HepG2 (cell line): Measurements from ENCODE around the gene TADA2A. TPM values are rescaled to one million over a fixed set of nuclear protein-coding genes. Genes with fewer than 3 reads are reported as not detected.

ENCODE experiments used
- ATAC-seq: fragments of 200-7000 bp; cut with Tn5 transposase; 3 replicates; pipeline ENCODE4 v1.9.1; 2020; ENCODE audit warnings: mild to moderate bottlenecking, moderate library complexity
- BruUV-seq: library from RNA; stranded (reverse); fragments of 400-500 nt; replicated peaks from 2 replicates; lab custom pipeline; 2021; lab: Mats Ljungman, UMichigan
- CTCF ChIA-PET: fragments of 300-600 bp; formaldehyde crosslinking; extraction: SDS; loops from one replicate; lab custom pipeline; 2021; ENCODE audit warnings: low total read pairs, inconsistent platforms, low intra/inter-chr PET ratio; lab: Yijun Ruan, JAX
- POLR2A ChIA-PET: fragments of 350-600 bp; sonication (Branson Sonifier 250); formaldehyde crosslinking; loops from one replicate; lab custom pipeline; 2020; ENCODE audit warnings: antibody characterized with exemption, inconsistent platforms; lab: Yijun Ruan, JAX
- DNase-seq: peaks from one replicate; pipeline ENCODE4 v3.0.0-alpha.2; 2015; ENCODE audit warnings: low spot score
- FAIRE-seq: peaks from 3 replicates; lab custom pipeline; 2011; peaks lifted over from hg19 to GRCh38; lab: Jason Lieb, UNC
- H2AFZ ChIP-seq: one replicate; pipeline ENCODE4 v1.6.1; 2011; ENCODE audit warnings: low read length, inconsistent platforms
- H3K27ac ChIP-seq: fragments of 300-600 bp; 3 replicates; pipeline ENCODE4 v1.8.0; 2011; ENCODE audit warnings: mixed run types, mild to moderate bottlenecking, mixed read lengths, low read length, inconsistent platforms; ENCODE audit not compliant: insufficient read depth; ENCODE audit errors: extremely low read length
- H3K27me3 ChIP-seq, 2 experiments: fragments of 200-600 bp in 1 of 2; 2 replicates in 1 of 2; 3 replicates in 1 of 2; pipeline versions ENCODE4 v1.6.0 to v1.8.0; 2011; ENCODE audit warnings: low read length in 2 of 2, mild to moderate bottlenecking in 2 of 2, moderate library complexity in 2 of 2, inconsistent platforms in 1 of 2; ENCODE audit not compliant: insufficient read depth in 2 of 2, control insufficient read depth in 1 of 2
- H3K36me3 ChIP-seq, 2 experiments: fragments of 200-600 bp in 1 of 2; replicated peaks in 1 of 2; 2 replicates in 1 of 2; 3 replicates in 1 of 2; pipeline versions ENCODE4 v1.5.1 to v1.8.0; 2011; ENCODE audit warnings: low read length in 2 of 2, inconsistent platforms in 1 of 2; ENCODE audit not compliant: insufficient read depth in 2 of 2, control insufficient read depth in 1 of 2
- H3K4me1 ChIP-seq: 2 replicates; pipeline ENCODE4 v1.5.1; 2012; ENCODE audit warnings: low read length, inconsistent platforms; ENCODE audit not compliant: insufficient read depth
- H3K4me2 ChIP-seq: 2 replicates; pipeline ENCODE4 v1.6.0; 2011; ENCODE audit warnings: low read depth, low read length, inconsistent platforms
- H3K4me3 ChIP-seq, 3 experiments: fragments of 200-600 bp in 1 of 3; sonication (generic), shearing (Covaris generic) in 1 of 3; replicated peaks in 1 of 3; 2 replicates each; pipeline ENCODE4 v1.5.1; 2011 to 2016; ENCODE audit warnings: low read length in 3 of 3, inconsistent platforms in 2 of 3, low read depth in 2 of 3, mild to moderate bottlenecking in 2 of 3, control low read depth in 1 of 3, mixed read lengths in 1 of 3; ENCODE audit not compliant: insufficient read depth in 1 of 3
- H3K79me2 ChIP-seq: one replicate; pipeline ENCODE4 v1.6.1; 2011; ENCODE audit warnings: low read length, inconsistent platforms; ENCODE audit not compliant: insufficient read depth
- H3K9ac ChIP-seq: 2 replicates; pipeline ENCODE4 v1.6.0; 2011; ENCODE audit warnings: mild to moderate bottlenecking, low read depth, low read length, inconsistent platforms; ENCODE audit not compliant: insufficient read depth
- H3K9me3 ChIP-seq: 2 replicates; pipeline ENCODE4 v1.5.1; 2012; ENCODE audit warnings: mild to moderate bottlenecking, low read length
- H4K20me1 ChIP-seq: 2 replicates; pipeline ENCODE4 v1.6.0; 2011; ENCODE audit warnings: inconsistent platforms, mild to moderate bottlenecking, low read length, moderate library complexity; ENCODE audit not compliant: insufficient read depth
- BCL6 ChIP-seq: IDR thresholded peaks from 2 replicates; pipeline ENCODE4 v1.6.1; 2016; ENCODE audit warnings: missing genetic modification reagents, missing compliant biosample characterization
- ETV6 ChIP-seq: sonication (generic); formaldehyde crosslinking; conservative IDR thresholded peaks from 2 replicates; pipeline ENCODE4 v1.4.0; 2020; ENCODE audit warnings: missing genetic modification reagents
- FOXA3 ChIP-seq: IDR thresholded peaks from 2 replicates; pipeline ENCODE4 v1.6.1; 2016; ENCODE audit warnings: missing genetic modification reagents, missing compliant biosample characterization
- MED1 ChIP-seq: sonication (generic); formaldehyde crosslinking; IDR thresholded peaks from 2 replicates; pipeline ENCODE4 v1.4.0; 2020; ENCODE audit warnings: missing genetic modification reagents
- NFKBIZ ChIP-seq: IDR thresholded peaks from 2 replicates; pipeline ENCODE4 v1.6.1; 2018; ENCODE audit warnings: missing genetic modification reagents, missing compliant biosample characterization
- NR2F6 ChIP-seq, 2 experiments: IDR thresholded peaks; 2 replicates each; pipeline ENCODE4 v1.6.1; 2016; ENCODE audit warnings: antibody characterized with exemption in 1 of 2, mild to moderate bottlenecking in 1 of 2
- TEAD3 ChIP-seq: optimal IDR thresholded peaks from 2 replicates; pipeline ENCODE3; 2016; ENCODE audit warnings: borderline replicate concordance
- TRIM24 ChIP-seq: sonication (generic); formaldehyde crosslinking; IDR thresholded peaks from 2 replicates; pipeline ENCODE4 v1.8.0; 2022; ENCODE audit warnings: mild to moderate bottlenecking, missing genetic modification reagents
- XBP1 ChIP-seq: sonication (generic); formaldehyde crosslinking; IDR thresholded peaks from 2 replicates; pipeline ENCODE4 v1.5.0; 2020; ENCODE audit warnings: missing genetic modification reagents
- ZFY ChIP-seq: sonication (generic); formaldehyde crosslinking; IDR thresholded peaks from 2 replicates; pipeline ENCODE4 v1.4.0; 2020; ENCODE audit warnings: missing genetic modification reagents
- ZMAT3 ChIP-seq: sonication (generic); formaldehyde crosslinking; conservative IDR thresholded peaks from 2 replicates; pipeline ENCODE4 v1.7.0; 2021; ENCODE audit warnings: missing genetic modification reagents
- ZNF3 ChIP-seq: IDR thresholded peaks from 2 replicates; pipeline ENCODE4 v1.7.0; 2017; ENCODE audit warnings: inconsistent platforms
- ZNF441 ChIP-seq: sonication (generic); formaldehyde crosslinking; IDR thresholded peaks from 2 replicates; pipeline ENCODE4 v1.7.0; 2021; ENCODE audit warnings: missing genetic modification reagents, borderline replicate concordance
- ZNF761 ChIP-seq: sonication (generic); formaldehyde crosslinking; conservative IDR thresholded peaks from 2 replicates; pipeline ENCODE4 v1.4.0; 2020; ENCODE audit warnings: mild to moderate bottlenecking, missing genetic modification reagents
- ZNF780A ChIP-seq: sonication (generic); formaldehyde crosslinking; IDR thresholded peaks from 2 replicates; pipeline ENCODE4 v1.8.0; 2022; ENCODE audit warnings: mild to moderate bottlenecking, missing genetic modification reagents, moderate library complexity
- WGBS: methylation state at CpG from one replicate; pipeline ENCODE4 v1.1.6; 2017; ENCODE audit warnings: low lambda C conversion rate; 5-methylcytosine and 5-hydroxymethylcytosine counted together
- in situ Hi-C: cut with HindIII; loops from 2 replicates; pipeline ENCODE4 v1.10.0; 2017; ENCODE audit warnings: low pct_unique_long_range_greater_than_20kb; ENCODE audit not compliant: extremely low pct_ligation_motif_present
- intact Hi-C: fragments of 100-400 bp; cut with micrococcal nuclease; formaldehyde crosslinking; loops from one replicate; pipeline ENCODE4 v1.10.0; 2022; ENCODE audit not compliant: unreplicated experiment
- polyA plus RNA-seq, 8 experiments: library from polyadenylated mRNA; depleted of rRNA in 3 of 8; stranded (reverse) in 7 of 8; unstranded in 1 of 8; fragments of >200 nt; fragmentation: Illumina TruSeq in 4 of 8; extraction: Trizol in 4 of 8; gene quantifications; 2 replicates each; pipeline versions ENCODE4 v1.2.1 to v1.2.3, GENCODE V29; 2011 to 2016; ENCODE audit warnings: low read depth in 4 of 8, missing spikeins in 1 of 8, mixed read lengths in 1 of 8; ENCODE audit not compliant: insufficient read depth in 1 of 8
- total RNA-seq, 5 experiments: library from RNA; depleted of rRNA; stranded (reverse); fragments of >200 nt; fragmentation: Illumina TruSeq; extraction: Trizol; gene quantifications; 2 replicates each; pipeline ENCODE4 v1.2.3, GENCODE V29; 2016; ENCODE audit warnings: low read depth in 1 of 5
- TF ChIP-seq, protein P1 (sequence below): sonication (generic); formaldehyde crosslinking; IDR thresholded peaks from 2 replicates; pipeline ENCODE4 v1.4.0; 2020; ENCODE audit warnings: missing genetic modification reagents
- TF ChIP-seq, protein P2 (sequence below): sonication (generic); formaldehyde crosslinking; IDR thresholded peaks from 2 replicates; pipeline ENCODE4 v1.8.1; 2023; ENCODE audit warnings: mild to moderate bottlenecking, moderate library complexity, missing genetic modification reagents
- TF ChIP-seq, protein P3 (sequence below): sonication (generic); formaldehyde crosslinking; IDR thresholded peaks from 2 replicates; pipeline ENCODE4 v1.4.0; 2020; ENCODE audit warnings: missing genetic modification reagents
- TF ChIP-seq, protein P4 (sequence below): IDR thresholded peaks from 2 replicates; pipeline ENCODE4 v1.6.1; 2016; ENCODE audit warnings: low read depth, control low read depth

The TADA2A gene
- total and polyA plus RNA-seq, 2 of the 13 experiments (the other 11 are each of a cell fraction or from before 2014, with no cell fraction given) = 8.0 to 14.0 TPM

DNA sequence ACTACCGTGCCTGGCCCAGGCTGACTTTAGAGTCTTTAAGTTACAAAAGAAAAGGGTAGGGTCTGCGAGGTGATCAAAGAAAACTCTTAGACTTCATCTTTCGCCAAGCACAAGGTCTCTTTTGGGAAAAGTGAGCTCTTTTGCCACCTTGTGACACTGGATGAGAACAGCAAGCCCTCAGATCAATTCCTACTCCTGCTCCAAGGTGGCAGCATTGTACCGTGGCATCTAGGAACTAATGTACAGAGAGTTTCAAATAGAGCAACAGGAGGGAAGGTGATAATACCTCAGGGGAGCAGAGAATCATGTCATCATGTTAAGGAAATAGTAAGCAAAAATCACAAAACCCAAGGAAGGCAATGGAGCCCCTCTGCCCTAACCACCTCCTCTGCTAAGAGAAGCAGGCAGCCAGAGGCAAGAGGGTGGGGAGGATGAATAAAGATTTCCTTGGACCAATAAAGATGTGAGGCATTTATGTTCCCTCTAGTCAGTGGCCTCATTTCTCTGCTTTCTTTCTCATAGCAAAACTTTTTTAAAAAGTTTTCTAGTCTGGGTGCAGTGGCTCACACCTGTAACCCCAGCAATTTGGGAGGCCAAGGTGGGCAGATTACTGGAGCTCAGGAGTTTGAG is 33.0 kb upstream of the TADA2A start:
- Histone ChIP-seq H3K79me2 (no peaks in the 10 kb centered on the region), H3K4me1 (peaks cover 9% of the 10 kb centered on the region), H3K9me3 (no peaks in the 10 kb centered on the region), H4K20me1 (no peaks in the 10 kb centered on the region), H2AFZ (no peak overlapping the region), H3K36me3 (no peaks in the 10 kb centered on the region), H3K27ac (no peak overlapping the region), H3K4me3 (no peak overlapping the region), H3K9ac (no peak overlapping the region), H3K27me3 (no peaks in the 10 kb centered on the region), H3K4me2 (peak overlapping the region; percentile 36)
- intact Hi-C loops = loop anchor here (1.0 to 5.0 kb wide), 2 partner anchors 24 to 199 kb away; no protein-coding TSS in a partner anchor
- ChIA-PET CTCF (interaction anchor here (0.8 to 2.1 kb wide), 5 partner anchors 13 to 197 kb away, joined by 3 to 35 read pairs (median 4); no protein-coding TSS in a partner anchor), POLR2A (interaction anchor here (1.0 to 1.2 kb wide), 3 partner anchors 13 to 34 kb away, joined by 4 to 10 read pairs (median 5); partner anchors contain the start of genes ACACA and TADA2A)
- peak; percentile 82 for DNase-seq
- in situ Hi-C loops = no loop called here
- peak; percentile 92 for ATAC-seq
- WGBS = 4% methylated on average over 4 of the region's 4 CpGs
- FAIRE-seq = no peak
- no TSS peak for BruUV-seq
- TF ChIP-seq NFKBIZ (no peak), TRIM24 (CRISPR knock-in tag) (no peak), ZFY (0 out of 2 replicates have a peak, but pooled peaks have one; percentile 14), NR2F6 (IDR thresholded peaks at IDR 0.05) (no peak), NR2F6 (CRISPR knock-in tag; IDR thresholded peaks at IDR 0.05) (peak; percentile 31; the same call in 1 of the 2 replicates), ZNF441 (CRISPR knock-in tag) (no peak), ZNF780A (no peak), FOXA3 (CRISPR knock-in tag) (peak; percentile 40; the same call in 1 of the 2 replicates), ETV6 (0 out of 2 replicates have a peak, but pooled peaks have one; percentile 23), ZMAT3 (no peak), TEAD3 (peak; percentile 46), ZNF761 (no peak), MED1 (CRISPR knock-in tag) (peak; percentile 35; the same call in 1 of the 2 replicates), XBP1 (CRISPR knock-in tag) (no peak), ZNF3 (CRISPR knock-in tag) (no peak), BCL6 (CRISPR knock-in tag) (peak; percentile 53; the same call in 1 of the 2 replicates)
- TF ChIP-seq, protein P1, sequence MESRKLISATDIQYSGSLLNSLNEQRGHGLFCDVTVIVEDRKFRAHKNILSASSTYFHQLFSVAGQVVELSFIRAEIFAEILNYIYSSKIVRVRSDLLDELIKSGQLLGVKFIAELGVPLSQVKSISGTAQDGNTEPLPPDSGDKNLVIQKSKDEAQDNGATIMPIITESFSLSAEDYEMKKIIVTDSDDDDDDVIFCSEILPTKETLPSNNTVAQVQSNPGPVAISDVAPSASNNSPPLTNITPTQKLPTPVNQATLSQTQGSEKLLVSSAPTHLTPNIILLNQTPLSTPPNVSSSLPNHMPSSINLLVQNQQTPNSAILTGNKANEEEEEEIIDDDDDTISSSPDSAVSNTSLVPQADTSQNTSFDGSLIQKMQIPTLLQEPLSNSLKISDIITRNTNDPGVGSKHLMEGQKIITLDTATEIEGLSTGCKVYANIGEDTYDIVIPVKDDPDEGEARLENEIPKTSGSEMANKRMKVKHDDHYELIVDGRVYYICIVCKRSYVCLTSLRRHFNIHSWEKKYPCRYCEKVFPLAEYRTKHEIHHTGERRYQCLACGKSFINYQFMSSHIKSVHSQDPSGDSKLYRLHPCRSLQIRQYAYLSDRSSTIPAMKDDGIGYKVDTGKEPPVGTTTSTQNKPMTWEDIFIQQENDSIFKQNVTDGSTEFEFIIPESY = peak; percentile 80
- TF ChIP-seq, protein P2, sequence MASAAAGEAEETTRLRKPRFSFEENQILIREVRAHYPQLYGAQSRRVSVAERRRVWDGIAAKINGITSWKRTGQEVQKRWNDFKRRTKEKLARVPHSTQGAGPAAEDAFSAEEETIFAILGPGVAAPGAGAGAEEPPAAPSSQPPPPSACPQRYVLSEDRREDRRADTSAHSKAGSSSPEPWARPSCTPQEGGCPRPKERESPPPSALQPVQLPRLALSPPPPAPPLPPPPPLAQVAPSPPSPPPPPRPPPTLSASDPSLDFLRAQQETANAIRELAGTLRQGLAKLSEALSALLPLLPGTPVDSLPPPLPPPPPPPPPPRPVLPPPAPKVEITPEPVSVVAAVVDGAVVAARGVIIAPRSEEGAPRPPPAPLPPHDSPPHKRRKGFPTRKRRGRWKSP (CRISPR knock-in tag) = no peak
- TF ChIP-seq, protein P3, sequence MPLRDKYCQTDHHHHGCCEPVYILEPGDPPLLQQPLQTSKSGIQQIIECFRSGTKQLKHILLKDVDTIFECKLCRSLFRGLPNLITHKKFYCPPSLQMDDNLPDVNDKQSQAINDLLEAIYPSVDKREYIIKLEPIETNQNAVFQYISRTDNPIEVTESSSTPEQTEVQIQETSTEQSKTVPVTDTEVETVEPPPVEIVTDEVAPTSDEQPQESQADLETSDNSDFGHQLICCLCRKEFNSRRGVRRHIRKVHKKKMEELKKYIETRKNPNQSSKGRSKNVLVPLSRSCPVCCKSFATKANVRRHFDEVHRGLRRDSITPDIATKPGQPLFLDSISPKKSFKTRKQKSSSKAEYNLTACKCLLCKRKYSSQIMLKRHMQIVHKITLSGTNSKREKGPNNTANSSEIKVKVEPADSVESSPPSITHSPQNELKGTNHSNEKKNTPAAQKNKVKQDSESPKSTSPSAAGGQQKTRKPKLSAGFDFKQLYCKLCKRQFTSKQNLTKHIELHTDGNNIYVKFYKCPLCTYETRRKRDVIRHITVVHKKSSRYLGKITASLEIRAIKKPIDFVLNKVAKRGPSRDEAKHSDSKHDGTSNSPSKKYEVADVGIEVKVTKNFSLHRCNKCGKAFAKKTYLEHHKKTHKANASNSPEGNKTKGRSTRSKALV (CRISPR knock-in tag) = no peak
- TF ChIP-seq, protein P4, sequence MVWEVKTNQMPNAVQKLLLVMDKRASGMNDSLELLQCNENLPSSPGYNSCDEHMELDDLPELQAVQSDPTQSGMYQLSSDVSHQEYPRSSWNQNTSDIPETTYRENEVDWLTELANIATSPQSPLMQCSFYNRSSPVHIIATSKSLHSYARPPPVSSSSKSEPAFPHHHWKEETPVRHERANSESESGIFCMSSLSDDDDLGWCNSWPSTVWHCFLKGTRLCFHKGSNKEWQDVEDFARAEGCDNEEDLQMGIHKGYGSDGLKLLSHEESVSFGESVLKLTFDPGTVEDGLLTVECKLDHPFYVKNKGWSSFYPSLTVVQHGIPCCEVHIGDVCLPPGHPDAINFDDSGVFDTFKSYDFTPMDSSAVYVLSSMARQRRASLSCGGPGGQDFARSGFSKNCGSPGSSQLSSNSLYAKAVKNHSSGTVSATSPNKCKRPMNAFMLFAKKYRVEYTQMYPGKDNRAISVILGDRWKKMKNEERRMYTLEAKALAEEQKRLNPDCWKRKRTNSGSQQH (CRISPR knock-in tag) = no peak
